GM18507 (cell line): Measurements from ENCODE around the gene C19orf18.
A peak's percentile ranks its signal among the peaks of the same experiment; 100 is the strongest.

ENCODE experiments used
- DNase-seq: peaks from one replicate; pipeline ENCODE4 v3.0.0; 2011; ENCODE audit warnings: low read depth; ENCODE audit not compliant: insufficient read length; ENCODE audit errors: extremely low spot score
- FAIRE-seq: peaks from 2 replicates; lab custom pipeline; 2011; peaks lifted over from hg19 to GRCh38; lab: Jason Lieb, UNC

Gene C19orf18

DNA sequence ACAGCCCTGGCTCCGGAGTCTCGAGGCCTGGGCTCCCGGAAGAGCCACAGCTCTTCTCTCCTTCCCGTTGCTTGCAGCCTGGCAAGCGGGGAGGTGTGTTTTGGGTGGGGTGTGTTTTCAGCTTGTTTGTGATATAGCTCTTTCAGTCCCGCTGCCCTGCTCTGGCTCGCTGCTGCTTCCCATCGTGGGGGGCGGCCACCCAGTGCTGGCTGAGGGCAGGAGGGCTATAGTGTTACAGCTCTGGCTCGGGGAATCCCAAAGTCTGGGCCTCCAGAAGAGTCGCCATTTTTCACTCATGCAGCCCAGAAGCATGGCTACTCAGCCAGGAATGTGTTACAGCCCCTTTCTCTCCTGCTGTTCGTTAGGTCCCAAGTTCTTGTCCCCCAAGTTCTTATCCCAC, 24.6 kb downstream of the C19orf18 start:
- FAIRE-seq (no peak), DNase-seq (no peak)

DNA sequence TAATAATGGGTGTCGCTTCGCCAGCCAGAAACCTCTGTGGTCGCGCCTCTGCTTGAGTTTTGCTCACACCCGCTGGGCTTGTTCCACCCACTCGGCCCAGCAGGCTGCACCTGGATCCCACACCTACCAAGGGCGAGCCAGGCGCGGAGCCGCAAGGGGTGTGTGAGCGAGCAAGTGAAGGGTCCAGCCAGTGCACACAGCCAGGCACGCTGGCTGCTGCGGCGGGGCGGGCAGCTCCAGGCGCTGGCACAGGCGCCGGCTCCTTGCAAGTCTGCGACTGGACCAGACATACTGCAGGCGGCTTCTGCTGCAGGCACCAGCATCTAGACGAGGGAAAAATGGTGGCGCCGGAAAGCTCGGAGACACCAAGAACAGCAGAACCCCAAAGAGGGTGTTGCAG, 25.0 kb downstream of the C19orf18 start:
- FAIRE-seq (no peak), DNase-seq (no peak)

DNA sequence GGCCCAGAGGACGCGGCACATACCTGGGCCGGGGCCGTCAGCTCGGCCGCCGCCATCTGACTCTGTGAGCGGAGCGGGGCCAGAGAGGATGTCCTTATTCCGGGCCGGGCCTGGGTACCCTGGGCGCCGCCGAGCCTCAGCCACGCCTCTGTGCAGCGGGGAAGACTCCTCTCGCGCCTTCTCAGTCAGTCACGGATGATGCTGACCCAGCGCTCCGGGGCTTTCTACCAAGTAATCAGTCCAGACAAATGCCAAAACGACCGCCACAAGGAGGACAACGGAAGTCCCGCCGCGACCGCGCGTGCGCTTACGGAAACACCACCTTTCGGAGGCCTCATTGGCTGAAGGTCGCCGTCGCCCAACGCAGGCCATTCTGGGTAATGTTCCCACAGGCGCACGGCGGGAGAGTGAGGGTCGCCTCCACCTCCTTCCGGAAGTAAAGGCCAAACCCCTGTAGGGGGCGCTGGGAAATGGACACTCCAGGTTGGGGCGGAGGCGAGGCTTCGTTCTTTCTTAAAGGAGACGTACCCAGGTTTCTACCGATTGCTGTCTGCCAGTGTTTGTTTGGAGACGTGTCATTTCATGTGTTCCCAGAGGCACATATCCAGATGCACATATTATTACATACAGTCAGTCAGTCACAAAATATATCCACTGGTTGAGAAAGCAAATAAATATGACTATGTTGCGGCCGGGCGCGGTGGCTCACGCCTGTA, 26.8 kb downstream of the C19orf18 start, which contains the start of gene ZNF256:
TSS of gene ZNF256 (minus strand) at position 288 of the 716 bp plus-strand sequence. CDS start at position 56, 232 bp downstream.
- peak; percentile 57 for DNase-seq
- FAIRE-seq, result peak; percentile 89

DNA sequence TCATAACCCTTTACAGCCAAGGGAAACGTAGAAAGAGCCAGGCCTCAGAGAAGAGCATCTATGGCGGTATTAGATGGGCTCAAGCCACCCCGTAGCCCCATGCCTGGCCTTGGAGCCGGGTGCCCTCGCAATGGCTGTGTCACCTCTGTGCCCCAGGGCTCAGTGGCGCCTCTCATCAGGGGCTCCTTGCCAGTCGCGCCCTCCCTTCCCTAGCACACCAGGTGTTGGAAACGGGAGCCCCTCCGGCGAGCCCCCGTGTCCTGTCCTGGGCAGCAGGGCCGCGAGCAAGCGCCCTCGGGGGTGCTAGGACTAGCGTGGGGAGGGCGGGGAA, 27.3 kb downstream of the C19orf18 start:
- DNase-seq, result no peak

DNA sequence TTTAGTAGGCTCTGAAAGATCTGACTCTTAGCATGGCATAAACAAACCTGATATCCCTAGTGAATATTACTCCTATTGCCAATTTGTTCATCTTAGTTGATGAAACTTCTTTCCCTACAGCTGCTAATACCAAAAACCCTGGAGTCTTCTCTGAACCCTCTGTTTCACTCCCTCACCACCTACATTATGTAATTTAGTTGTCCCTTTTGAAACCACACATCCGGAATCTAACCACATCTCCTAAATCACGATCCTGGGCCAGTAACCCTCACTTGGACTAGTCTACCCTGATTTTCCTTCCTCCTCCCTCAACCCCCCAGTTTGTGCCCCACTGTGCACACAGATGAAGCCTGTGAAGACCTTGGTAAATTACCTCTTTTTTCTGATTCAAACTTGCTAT, 28.0 kb downstream of the C19orf18 start:
- no peak for FAIRE-seq
- no peak for DNase-seq

More for the DNA sequence above, 27.3 kb downstream of the C19orf18 start:
- no peak for FAIRE-seq

DNA sequence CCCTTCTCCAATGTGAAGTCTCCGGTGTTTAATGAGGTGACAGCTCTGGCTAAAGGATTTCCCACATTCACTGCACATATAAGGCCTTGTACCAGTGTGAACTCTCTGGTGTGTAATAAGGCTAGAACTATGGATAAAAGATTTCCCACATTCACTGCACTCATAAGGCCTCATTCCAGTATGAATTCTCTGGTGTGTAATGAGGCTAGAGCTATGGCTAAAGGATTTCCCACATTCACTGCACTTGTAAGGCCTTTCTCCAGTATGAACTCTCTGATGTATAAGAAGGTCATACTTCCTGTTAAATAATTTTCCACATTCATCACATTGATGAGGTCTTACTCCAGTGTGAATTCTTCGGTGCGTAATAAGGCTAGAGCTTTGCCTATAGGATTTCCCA, 32.7 kb downstream of the C19orf18 start:
- no peak for DNase-seq
- no peak for FAIRE-seq

DNA sequence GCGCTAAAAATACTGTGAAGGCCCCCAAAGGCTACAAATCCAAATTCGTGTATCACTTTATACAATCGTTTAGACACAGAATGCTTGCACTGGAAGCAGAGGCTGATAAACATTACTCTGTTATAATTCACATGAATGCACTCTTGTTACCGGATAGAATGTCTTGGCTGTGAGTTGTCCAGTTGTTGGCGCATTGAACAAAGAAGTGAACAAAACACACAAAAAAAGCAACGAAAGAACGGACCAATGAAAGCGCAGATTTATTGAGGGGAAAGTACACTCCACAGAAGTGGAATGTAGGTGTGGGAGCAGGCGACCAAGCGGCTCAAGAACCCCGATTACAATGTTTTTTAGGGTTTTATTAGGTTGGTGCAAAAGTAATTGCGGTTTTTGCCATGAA, 38.6 kb downstream of the C19orf18 start:
- DNase-seq (no peak), FAIRE-seq (no peak)

DNA sequence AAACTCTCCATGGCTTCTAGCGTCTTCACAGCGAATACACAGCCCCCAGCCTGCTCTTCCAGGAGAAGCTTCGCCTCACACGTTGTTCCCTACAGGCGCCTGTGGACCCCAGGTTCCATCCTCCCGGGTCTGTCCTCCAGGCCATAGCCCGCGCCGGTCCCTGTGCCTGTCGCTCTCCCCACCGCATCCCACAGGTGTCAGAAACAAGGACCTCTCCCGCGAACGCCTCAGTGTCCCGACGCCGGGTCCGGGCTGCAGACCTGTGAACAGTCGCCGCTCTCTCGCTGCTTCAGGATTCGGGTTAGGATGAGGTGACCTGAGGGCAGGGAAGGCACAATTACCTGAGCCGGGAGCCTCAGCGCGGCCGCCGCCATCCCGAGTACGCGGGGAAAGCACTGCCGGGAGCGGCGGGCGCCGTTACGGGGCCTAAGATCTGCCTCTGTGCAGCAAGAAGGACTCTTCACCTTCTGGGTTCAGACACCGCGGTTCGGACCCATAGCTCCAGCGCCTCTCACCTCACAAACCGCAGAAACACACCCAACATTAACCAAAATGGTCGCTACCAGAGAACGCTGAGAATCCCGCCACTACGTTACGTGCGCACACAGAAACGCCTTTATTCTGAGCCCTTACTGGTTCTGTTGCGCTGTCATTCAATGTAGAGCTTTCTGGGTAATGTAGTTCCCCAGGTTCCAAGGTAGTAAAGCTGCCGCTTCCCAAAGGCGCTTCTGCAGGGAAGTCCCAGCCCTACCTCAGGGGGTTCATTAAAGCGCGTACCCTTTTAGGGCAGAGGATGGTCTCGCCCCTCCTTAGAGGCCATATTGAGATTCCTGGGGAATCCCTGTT, 39.3 kb downstream of the C19orf18 start, which contains the start of gene ZNF418:
TSS of gene ZNF418 (minus strand) at position 583 of the 846 bp plus-strand sequence. CDS start 1,580 bp downstream, outside the sequence.
- DNase-seq, result no peak
- FAIRE-seq, result no peak

DNA sequence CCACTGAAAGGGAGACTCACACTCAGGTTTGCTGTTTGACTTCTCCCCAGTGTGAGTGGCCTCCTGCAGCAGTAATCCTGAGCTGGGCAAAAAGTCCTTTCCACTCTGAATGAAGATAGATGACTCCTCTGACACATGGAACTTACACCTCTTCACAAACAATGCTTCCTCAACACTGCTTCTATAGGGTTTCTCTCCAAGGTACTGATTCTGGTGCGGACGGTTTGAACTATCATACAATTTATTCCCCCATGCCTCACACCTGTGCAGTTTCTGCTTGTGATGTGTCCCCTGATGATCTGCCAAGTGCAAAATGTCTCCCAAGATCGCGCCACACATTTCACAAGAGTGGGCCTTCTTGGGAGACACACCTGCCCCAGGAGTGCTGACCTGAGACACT, 46.7 kb downstream of the C19orf18 start:
- FAIRE-seq, result no peak

DNA sequence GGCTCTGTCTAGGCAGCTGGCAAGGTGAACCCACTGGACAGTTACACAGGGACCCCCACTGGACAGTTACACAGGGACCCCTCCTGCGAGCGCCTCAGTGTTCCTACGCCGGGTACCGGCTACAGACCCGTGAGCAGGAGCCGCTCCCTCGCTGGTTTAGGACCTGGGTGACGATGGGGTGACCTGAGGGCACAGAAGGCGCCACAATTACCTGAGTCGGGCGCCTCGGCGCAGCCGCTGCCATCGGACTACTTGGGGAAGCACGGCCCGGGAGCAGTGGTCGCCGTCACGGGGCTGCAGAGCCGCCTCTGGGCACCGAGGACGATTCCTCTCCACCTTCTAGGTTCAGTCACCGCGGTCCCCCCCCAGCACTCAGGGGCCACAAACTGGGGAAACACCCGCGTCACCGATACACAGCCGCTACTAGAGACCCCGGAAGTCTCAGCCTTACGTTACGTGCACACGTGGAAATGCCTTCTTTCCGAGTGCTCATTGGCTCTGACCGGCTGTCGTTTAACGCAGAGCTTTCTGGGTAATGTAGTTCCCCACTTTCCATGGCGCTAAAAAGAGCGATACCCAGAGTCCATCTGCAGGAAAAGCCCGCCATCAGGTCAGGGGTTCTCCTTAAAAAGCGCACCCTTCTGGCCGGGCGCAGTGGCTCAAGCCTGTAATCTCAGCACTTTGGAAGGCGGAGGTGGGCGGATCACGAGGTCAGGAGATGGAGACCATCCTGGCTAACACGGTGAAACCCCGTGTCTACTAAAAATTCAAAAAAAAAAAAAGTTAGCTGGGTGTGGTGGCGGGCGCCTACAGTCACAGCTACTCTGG, 58.0 kb downstream of the C19orf18 start, which contains the start of gene ZNF417:
TSS of gene ZNF417 (minus strand) at position 425 of the 828 bp plus-strand sequence. CDS start at position 244, 181 bp downstream.
- peak; percentile 99 for FAIRE-seq
- peak; percentile 74 for DNase-seq

More for the DNA sequence above, 46.7 kb downstream of the C19orf18 start:
- DNase-seq, result no peak

DNA sequence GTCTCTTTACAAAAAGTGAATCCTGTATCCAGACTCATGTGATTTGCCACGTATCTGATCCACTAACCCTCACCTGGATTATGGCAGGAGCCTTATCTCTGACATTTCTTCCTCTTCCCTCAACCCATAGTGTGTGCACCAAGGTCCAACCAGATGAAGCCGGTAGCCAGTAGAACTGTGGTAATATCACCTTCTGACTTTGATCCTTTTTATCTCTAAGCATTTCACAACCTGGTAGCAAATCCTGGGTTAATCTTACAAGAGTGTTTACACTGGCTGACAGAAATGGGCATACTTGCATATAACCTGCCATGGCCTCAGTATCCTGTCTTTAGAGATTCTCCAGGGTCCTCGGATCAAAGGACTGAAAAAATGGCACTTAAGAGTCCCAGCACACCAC, 59.8 kb downstream of the C19orf18 start:
- FAIRE-seq (no peak), DNase-seq (no peak)
